Measurements from ENCODE around the gene PRRC2C.
"Not testable (repeated sequence)": the region's sequence is repeated elsewhere in the genome, so short reads cannot be mapped to it uniquely, and the experiment has no call there.

The PRRC2C gene

GRCh38 chr1:171583591-171584201 is 98.4 kb downstream of the PRRC2C start:
- DNase-seq (ENCODE audit: low read depth in 2 of 2, low spot score in 1 of 2), result no peak

GRCh38 chr1:171585715-171586114 is 100.4 kb downstream of the PRRC2C start:
- no peak for DNase-seq (ENCODE audit: low read depth in 2 of 2, low spot score in 1 of 2)

- DNase-seq (ENCODE audit: low read depth in 2 of 2, low spot score in 1 of 2), result no peak
Measured at GRCh38 chr1:171588230-171588629, 102.9 kb downstream of the PRRC2C start.

GRCh38 chr1:171590022-171590421 is 104.7 kb downstream of the PRRC2C start:
- DNase-seq (ENCODE audit: low read depth in 2 of 2, low spot score in 1 of 2), result no peak

- no peak for DNase-seq (ENCODE audit: low read depth in 2 of 2, low spot score in 1 of 2)
Measured at GRCh38 chr1:171595324-171595723, 110.0 kb downstream of the PRRC2C start.

GRCh38 chr1:171596119-171596518 is 110.8 kb downstream of the PRRC2C start:
- DNase-seq (ENCODE audit: low read depth in 2 of 2, low spot score in 1 of 2), result no peak

- no peak for DNase-seq (ENCODE audit: low read depth in 2 of 2, low spot score in 1 of 2)
Measured at GRCh38 chr1:171596705-171597104, 111.4 kb downstream of the PRRC2C start.

GRCh38 chr1:171597203-171597602 is 111.9 kb downstream of the PRRC2C start:
- no peak for DNase-seq (ENCODE audit: low read depth in 2 of 2, low spot score in 1 of 2)

GRCh38 chr1:171600310-171600709 is 115.0 kb downstream of the PRRC2C start:
- not testable (repeated sequence) for DNase-seq (ENCODE audit: low read depth in 2 of 2, low spot score in 1 of 2)

GRCh38 chr1:171600862-171601261 is 115.5 kb downstream of the PRRC2C start:
- no peak for DNase-seq (ENCODE audit: low read depth in 2 of 2, low spot score in 1 of 2)

GRCh38 chr1:171603042-171603441 is 117.7 kb downstream of the PRRC2C start:
- DNase-seq (ENCODE audit: low read depth in 2 of 2, low spot score in 1 of 2), result not testable (repeated sequence)

- no peak for DNase-seq (ENCODE audit: low read depth in 2 of 2, low spot score in 1 of 2)
Measured at GRCh38 chr1:171606402-171606941, 121.1 kb downstream of the PRRC2C start.

GRCh38 chr1:171610385-171610784 is 125.1 kb downstream of the PRRC2C start:
- no peak for DNase-seq (ENCODE audit: low read depth in 2 of 2, low spot score in 1 of 2)

GRCh38 chr1:171611306-171611705 is 126.0 kb downstream of the PRRC2C start:
- DNase-seq (ENCODE audit: low read depth in 2 of 2, low spot score in 1 of 2), result no peak

- no peak for DNase-seq (ENCODE audit: low read depth in 2 of 2, low spot score in 1 of 2)
Measured at GRCh38 chr1:171613282-171613681, 128.0 kb downstream of the PRRC2C start.

- not testable (repeated sequence) for DNase-seq (ENCODE audit: low read depth in 2 of 2, low spot score in 1 of 2)
Measured at GRCh38 chr1:171615122-171615906, 130.0 kb downstream of the PRRC2C start.

- no peak for DNase-seq (ENCODE audit: low read depth in 2 of 2, low spot score in 1 of 2)
Measured at GRCh38 chr1:171616586-171616985, 131.3 kb downstream of the PRRC2C start.

GRCh38 chr1:171622152-171622462 is 136.8 kb downstream of the PRRC2C start, which contains the start of gene MYOCOS:
Gene MYOCOS, plus strand, starts transcription at chr1:171622243. Its CDS starts 1,641 bp downstream, at chr1:171623884.
- no peak for DNase-seq (ENCODE audit: low read depth in 2 of 2, low spot score in 1 of 2)

GRCh38 chr1:171623651-171624331 is 138.5 kb downstream of the PRRC2C start:
- DNase-seq (ENCODE audit: low read depth in 2 of 2, low spot score in 1 of 2), result no peak

- DNase-seq (ENCODE audit: low read depth in 2 of 2, low spot score in 1 of 2), result no peak
Measured at GRCh38 chr1:171625225-171625624, 139.9 kb downstream of the PRRC2C start.

- DNase-seq (ENCODE audit: low read depth in 2 of 2, low spot score in 1 of 2), result no peak
Measured at GRCh38 chr1:171627020-171627419, 141.7 kb downstream of the PRRC2C start.

- DNase-seq (ENCODE audit: low read depth in 2 of 2, low spot score in 1 of 2), result no peak
Measured at GRCh38 chr1:171628225-171628624, 142.9 kb downstream of the PRRC2C start.
